ENCODE measurements around the gene TMC8.
"Not testable (repeated sequence)": the region's sequence is repeated elsewhere in the genome, so short reads cannot be mapped to it uniquely, and the experiment has no call there.

Gene TMC8

DNA sequence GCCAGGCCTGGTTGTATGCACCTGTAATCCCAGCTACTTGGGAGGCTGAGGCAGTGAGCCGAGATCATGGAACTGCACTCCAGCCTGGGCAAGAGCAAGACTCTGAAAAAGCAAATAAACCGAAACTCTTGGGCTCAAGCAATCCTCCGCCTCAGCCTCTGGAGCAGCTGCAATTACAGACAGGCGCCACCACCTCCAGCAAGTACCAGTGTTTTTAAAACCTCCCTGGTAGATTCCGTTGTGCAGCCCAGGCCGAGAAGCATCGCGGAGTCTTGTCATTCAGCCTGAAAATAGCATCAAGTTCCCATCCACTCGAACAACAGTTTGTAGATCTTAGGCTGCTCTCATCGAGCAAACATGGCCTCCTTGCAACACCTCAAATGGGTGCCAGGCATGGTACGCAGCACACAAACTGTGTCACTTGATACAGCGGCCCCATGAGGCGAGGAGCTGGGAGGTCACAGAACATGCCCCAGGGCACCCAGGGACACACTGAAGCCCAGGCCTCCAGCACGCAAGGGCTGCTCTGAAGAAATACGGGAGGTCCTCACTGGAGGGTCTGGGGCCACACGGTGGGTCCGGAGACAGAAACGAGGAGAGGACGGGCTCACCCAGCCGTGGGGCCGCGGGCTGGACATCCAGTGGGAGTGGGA lies 20.1 kb upstream of the TMC8 start:
- DNase-seq: no peak

- no peak for DNase-seq
Observed at GRCh38 chr17:78111016-78111726, 19.4 kb upstream of the TMC8 start.

DNA sequence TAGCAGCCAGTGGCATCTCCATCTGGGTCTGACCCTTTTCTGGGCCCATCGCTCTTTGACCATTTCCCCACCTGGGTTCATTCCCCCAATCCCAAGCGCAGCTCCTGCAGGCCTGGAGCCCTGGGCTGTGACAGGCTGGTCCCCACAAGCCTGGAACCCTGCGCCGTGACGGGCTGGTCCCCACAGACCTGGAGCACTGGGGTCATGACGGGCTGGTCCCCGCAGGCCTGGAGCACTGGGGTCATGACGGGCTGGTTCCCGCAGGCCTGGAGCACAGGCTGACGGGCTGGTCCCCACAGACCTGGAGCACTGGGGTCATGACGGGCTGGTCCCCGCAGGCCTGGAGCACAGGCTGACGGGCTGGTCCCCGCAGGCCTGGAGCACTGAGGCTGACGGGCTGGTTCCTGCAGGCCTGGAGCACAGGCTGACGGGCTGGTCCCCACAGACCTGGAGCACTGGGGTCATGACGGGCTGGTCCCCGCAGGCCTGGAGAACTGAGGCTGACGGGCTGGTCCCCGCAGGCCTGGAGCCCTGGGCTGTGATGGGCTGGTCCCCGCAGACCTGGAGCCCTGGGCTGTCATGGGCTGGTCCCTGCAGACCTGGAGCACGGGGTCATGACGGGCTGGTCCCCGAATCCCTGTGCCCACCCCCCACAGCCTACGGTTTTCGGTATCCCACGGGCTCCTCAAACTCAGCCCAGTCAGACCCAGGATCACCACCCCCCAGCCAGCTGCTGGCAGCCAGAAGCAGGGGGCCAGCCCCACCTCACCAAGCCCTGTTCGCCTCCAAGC lies 18.6 kb upstream of the TMC8 start:
- DNase-seq: no peak

DNA sequence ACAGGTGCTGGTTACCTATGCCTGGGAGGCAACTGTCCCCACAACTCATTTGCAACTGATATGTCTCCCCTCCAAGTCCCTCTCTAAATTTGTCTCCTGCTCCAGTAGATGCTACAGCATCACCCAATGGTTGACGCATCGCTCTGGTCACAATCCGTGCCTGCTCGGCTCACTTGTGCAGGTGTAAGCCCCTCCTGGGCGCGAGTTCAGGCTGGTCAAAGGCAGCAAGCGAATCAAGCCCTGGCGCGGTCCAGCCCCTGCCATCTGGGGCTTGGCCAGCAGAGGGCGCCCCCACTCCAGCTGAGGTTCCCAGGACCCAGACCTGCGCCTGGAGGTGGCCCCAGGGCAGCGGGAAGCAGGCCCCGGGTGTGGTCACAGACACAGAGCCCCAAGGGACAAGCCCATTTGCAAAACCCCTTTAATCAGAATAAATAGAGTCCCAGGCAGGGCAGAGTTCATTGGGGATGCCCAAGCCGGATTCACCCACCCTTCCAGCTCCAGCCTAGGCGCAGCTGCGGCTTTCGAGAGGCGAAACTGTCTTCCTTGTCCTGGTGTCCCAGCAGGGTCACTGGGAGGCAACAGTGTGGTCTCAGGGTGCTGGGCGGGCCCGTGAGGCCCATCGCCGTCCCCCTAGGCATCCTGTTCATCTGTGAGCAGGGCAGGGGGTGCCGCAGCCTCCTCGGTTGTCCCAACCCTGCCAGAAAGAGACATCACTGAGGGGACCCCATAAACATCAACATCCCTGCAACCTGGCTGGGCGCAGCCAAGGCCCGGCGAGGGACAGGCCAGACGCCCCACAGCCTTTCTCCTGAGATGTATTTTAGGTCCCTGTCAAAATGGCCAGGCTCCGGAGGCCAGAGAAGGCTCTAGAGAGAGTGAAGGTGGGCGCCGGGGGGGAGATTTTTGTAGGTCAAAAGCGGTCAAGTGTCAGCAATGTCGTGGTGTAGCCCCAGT lies 17.8 kb upstream of the TMC8 start:
- DNase-seq: no peak

DNA sequence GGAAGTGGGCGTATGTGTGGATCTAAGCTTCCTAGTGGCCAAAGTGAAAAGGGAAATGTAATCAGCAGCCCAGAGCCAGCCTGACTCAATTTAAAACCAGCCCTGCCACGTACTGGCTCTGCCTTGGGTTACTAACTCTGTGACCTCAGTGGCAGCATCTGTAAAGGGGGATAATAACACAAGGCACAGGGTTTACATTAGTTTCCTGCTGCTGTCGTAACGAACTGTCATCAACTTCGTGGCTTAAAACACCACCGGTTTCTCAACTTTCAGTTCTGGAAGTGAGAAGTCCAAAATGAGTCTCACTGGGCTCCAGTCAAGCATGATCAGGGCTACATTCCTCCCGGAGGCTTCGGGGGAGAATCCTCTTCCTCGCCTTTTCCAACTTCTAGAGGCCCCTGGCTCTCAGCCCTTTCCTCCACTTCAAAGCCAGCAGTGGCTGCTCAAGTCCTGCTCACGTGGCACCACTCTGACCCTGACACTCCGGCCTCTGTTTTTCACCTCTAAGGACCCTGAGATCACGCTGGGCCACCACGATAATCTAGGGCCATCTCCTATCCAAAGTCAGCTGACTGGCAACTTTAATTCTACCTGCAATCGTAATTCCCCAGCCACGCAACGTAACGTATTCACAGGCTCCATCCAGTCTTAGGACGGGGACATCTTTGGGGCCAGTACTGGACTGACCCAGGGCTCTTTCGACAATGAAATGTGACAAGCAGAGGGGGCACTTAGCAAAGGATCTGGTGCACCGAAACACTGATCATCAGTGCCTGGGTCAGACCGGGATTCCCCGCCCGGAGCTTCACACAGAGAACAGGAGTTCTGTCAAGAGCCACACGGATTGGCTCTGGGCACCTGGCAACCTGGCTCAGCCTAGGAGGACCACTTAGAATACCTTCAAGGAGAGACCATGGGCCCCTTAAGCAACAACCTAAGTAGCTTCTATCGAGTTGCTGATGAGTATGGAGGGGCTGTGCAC lies 16.5 kb upstream of the TMC8 start:
- DNase-seq: no peak

DNA sequence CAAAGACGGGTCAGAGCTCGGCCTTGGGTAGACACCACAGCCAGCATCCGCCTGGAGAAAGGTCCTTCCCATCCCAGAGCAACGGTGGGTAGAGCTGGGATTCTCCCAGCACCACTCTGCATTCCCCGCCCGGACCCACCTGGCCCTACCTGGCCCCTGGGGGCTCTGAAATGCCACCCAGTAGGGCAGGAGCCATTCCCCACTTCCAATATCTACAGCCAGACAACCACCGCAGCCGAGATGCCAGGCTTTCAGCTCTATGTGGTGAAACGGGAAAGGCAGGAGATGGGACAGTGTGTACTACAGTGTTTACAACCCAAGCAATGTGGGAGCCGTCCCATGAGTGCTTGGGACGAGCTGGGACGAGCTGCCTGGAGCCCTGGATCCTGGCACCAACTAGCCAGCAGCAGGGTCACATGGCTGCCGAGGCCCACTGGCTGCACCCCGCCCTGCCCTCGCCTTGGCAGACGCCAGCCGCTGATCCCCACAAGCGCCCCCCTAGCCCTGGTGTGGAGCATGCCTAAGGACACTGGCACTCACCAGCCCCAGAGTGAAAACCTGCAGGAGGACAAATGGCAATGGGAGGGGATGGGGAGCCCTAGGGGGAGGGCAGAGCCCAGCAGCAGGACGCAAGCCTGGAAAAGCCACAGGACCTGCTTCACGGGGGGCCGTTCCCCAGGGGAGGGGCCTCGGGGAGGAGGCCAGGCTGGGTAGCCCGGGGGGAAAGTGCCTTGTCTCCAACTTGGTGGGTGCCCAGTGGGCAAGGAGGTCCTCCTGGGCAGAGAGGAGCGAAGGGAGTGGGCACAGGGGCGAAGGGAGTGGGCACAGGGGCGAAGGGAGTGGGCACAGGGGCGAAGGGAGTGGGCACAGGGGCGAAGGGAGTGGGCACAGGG lies 15.5 kb upstream of the TMC8 start:
- DNase-seq: no peak

DNA sequence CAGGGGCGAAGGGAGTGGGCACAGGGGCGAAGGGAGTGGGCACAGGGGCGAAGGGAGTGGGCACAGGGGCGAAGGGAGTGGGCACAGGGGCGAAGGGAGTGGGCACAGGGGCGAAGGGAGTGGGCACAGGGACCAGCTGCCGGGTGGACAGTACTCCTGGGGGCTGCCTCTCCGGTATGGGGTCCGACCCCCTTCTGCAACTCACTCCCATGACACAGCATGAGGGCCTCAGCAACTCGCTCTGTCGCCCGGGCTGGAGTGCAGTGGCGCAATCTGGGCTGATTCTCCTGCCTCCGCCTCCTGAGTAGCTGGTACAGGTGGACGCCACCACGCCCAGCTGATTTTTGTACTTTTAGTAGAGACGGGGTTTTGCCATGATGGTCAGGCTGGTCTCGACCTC lies 14.8 kb upstream of the TMC8 start:
- not testable (repeated sequence) for DNase-seq

DNA sequence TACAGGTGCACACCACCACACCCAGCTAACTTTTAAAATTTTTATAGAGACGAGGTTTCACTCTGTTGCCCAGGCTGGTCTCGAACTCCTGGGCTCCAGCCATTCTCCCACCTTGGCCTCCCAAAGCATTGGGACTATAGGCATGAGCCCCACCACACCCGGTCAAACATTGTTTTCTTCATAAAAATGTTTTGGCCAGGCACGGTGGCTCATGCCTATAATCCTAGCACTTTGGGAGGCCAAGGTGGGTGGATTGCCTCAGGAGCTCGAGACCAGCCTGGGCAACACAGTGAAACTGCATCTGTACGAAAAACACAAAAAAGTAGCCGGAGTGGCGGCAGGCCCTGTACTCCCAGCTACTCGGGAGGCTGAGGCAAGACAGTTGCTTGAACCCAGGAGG lies 14.2 kb upstream of the TMC8 start:
- no peak for DNase-seq

GRCh38 chr17:78117027-78117981 lies 13.3 kb upstream of the TMC8 start:
- no peak for DNase-seq

GRCh38 chr17:78118801-78119241 lies 11.8 kb upstream of the TMC8 start:
- DNase-seq: no peak

GRCh38 chr17:78120537-78120936 lies 10.0 kb upstream of the TMC8 start:
- no peak for DNase-seq

DNA sequence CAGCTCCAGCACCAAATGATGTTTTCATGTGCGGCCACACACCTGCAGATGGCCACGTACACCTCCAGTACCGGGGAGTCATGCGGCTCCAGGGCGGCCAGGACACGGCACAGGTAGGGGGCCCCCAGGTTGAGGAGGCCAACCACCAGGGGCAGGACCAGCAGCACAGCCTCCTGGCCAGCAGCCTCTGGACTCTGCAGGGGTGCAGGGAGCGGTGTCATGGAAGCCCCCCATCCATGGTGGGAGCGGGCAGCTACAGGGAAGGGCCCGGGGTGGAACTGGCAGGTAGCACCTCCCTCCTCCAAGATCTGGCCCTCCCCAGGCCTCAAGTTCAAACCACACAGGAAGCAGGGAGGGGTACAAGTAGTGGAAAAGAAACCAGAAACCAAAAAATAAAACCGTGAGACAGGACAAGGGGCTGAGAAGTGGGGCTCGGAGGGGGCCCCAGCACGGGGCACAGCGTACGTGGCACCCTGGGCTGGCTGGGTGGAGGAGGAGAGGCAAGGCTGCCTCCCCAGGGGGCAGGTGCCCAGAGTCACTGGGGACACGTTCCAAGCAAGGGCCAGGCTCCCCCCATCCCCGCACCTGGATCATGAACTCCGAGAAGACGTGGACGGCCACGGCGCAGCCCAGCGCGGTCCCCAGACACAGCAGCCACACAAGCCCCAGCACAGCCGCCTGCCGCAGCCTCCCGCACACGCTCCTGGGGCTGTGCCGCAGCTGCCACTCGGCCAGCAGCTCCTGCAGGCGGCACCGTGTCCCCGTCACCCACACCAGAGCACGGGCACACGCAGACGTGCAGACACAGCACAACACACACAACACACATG lies 9.4 kb upstream of the TMC8 start:
- no peak for DNase-seq

DNA sequence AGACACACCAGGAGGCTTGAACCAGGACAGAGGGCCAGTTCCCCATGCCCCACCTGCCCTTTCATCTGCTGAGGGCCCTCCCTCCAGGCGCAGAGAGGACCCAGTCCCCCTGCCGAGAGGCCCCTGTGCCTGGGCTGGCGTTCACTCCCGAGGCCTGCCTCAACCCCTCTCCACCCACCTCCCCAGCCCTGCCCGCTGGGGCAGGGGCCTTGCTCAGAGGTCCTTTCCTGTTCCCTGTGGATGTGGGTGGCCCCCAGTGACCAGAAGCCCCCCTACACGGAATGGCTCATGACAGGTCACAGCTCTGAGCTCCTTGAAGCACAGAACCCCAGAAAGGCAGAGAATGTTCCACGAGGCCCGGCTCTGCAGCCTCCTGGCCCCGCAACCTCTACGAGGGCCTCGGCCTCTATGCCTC lies 8.8 kb upstream of the TMC8 start:
- DNase-seq: no peak

GRCh38 chr17:78122216-78122930 lies 8.2 kb upstream of the TMC8 start:
- DNase-seq: no peak

DNA sequence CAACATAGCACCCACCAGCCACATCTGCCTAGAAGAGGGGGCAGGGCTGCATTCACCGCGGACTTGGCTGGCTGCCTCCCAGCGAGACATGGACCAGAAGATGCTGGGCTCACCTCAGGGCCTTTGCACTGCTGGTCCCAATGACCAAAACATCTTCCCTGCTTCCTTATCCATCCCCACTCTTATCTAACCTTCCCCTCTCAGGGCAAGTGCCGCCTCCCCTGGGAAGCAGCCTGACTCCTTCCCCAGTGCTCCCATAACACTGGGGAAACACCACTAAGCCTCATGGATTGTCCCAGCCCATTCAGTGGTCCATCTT lies 7.7 kb upstream of the TMC8 start:
- no peak for DNase-seq

DNA sequence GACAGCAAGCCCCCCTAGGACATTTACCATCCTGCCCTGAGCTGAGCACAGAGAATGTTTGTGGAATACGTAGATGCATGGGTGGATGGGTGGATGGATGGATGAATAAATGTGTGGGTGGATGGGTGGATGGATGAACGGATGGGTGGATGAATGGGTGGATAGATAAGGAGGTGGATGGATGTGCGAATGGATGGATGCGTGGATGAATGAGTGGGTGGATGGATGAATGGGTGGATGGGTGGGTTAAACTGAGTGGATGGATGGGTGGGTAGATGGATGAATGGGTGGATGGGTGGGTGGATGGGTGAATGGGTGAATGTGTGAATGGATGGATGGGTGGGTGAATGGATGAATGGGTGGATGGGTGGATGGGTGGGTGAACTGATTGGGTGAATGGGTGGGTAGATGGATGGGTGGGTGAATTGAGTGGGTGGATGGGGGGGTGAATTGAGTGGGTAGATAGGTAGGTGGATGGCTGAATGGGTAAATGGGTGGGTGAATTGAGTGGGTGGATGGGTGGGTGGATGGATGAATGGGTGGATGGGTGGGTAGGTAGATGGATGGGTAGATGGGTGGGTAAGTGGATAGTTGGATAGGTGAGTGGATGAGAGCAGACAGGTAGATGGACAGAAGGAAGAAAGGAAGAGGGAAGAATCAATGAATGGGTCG lies 7.2 kb upstream of the TMC8 start:
- no peak for DNase-seq
